ENCODE data around the gene MMP11.
"Not testable (repeated sequence)": the region's sequence is repeated elsewhere in the genome, so short reads cannot be mapped to it uniquely, and the experiment has no call there.

Gene MMP11

GRCh38 chr22:23772649-23773473 lies at the start of gene MMP11:
TSS of gene MMP11 (plus strand) at chr22:23772849. CDS start at chr22:23772871, 22 bp downstream.
- peak within 1 kb of the TSS; percentile 77 for H3K4me3 ChIP-seq (ENCODE audit: low read length)
- H3K9ac ChIP-seq (ENCODE audit: low read length) = peak within 1 kb of the TSS; percentile 71
- H3K9me3 ChIP-seq (ENCODE audit: insufficient read depth, low read length) = no peaks in the 10 kb centered on the region
- peak within 1 kb of the TSS; percentile 83 for H2AFZ ChIP-seq (ENCODE audit: low read depth, low read length)
- H3K79me2 ChIP-seq (ENCODE audit: low read length) = peaks cover 3% of the 10 kb centered on the region; the same call in 1 of the 2 replicates
- H3K36me3 ChIP-seq (replicated peaks; ENCODE audit: low read depth, low read length) = no peaks in the 10 kb centered on the region
- peaks cover 34% of the 10 kb centered on the region for H3K4me1 ChIP-seq (ENCODE audit: low read length)
- H4K20me1 ChIP-seq (ENCODE audit: insufficient read depth, low read length) = no peaks in the 10 kb centered on the region
- H3K27me3 ChIP-seq (ENCODE audit: low read depth, low read length) = peaks cover 6% of the 10 kb centered on the region
- no peak for TF ChIP-seq EZH2phosphoT487 (IDR thresholded peaks at IDR 0.05; ENCODE audit: low read depth)
- TF ChIP-seq CTCF (IDR thresholded peaks at IDR 0.05; ENCODE audit: low read depth, low read length) = peak; percentile 27; the same call in 1 of the 2 replicates
- H3K4me2 ChIP-seq (ENCODE audit: low read length) = peak within 1 kb of the TSS; percentile 94
- no peak within 1 kb of the TSS for H3K27ac ChIP-seq (ENCODE audit: low read length)

GRCh38 chr22:23728108-23728507 lies 44.5 kb upstream of the MMP11 start:
- H3K79me2 ChIP-seq (ENCODE audit: low read length); H3K27me3 ChIP-seq (ENCODE audit: low read depth, low read length); H3K9me3 ChIP-seq (ENCODE audit: insufficient read depth, low read length); H3K4me3 ChIP-seq (ENCODE audit: low read length); H3K9ac ChIP-seq (ENCODE audit: low read length); H3K36me3 ChIP-seq (replicated peaks; ENCODE audit: low read depth, low read length); H4K20me1 ChIP-seq (ENCODE audit: insufficient read depth, low read length); H2AFZ ChIP-seq (ENCODE audit: low read depth, low read length); H3K27ac ChIP-seq (ENCODE audit: low read length): not testable (repeated sequence)
- Histone ChIP-seq H3K4me2 (ENCODE audit: low read length) (peak overlapping the region; percentile 5; the same call in 1 of the 2 replicates), H3K4me1 (ENCODE audit: low read length) (peaks cover 10% of the 10 kb centered on the region)

- Histone ChIP-seq H3K36me3 (replicated peaks; ENCODE audit: low read depth, low read length) (no peaks in the 10 kb centered on the region), H3K79me2 (ENCODE audit: low read length) (no peaks in the 10 kb centered on the region), H4K20me1 (ENCODE audit: insufficient read depth, low read length) (no peaks in the 10 kb centered on the region), H3K27me3 (ENCODE audit: low read depth, low read length) (no peaks in the 10 kb centered on the region), H3K4me1 (ENCODE audit: low read length) (no peaks in the 10 kb centered on the region), H3K4me3 (ENCODE audit: low read length) (no peak overlapping the region), H3K9ac (ENCODE audit: low read length) (no peak overlapping the region), H3K27ac (ENCODE audit: low read length) (no peak overlapping the region), H3K4me2 (ENCODE audit: low read length) (no peak overlapping the region), H2AFZ (ENCODE audit: low read depth, low read length) (no peak overlapping the region), H3K9me3 (ENCODE audit: insufficient read depth, low read length) (no peaks in the 10 kb centered on the region)
- no peak for TF ChIP-seq EZH2phosphoT487 (IDR thresholded peaks at IDR 0.05; ENCODE audit: low read depth)
- TF ChIP-seq CTCF (IDR thresholded peaks at IDR 0.05; ENCODE audit: low read depth, low read length) = no peak
Measured at GRCh38 chr22:23737696-23738095, 35.0 kb upstream of the MMP11 start.

- Histone ChIP-seq H3K27ac (ENCODE audit: low read length) (no peak overlapping the region), H4K20me1 (ENCODE audit: insufficient read depth, low read length) (no peaks in the 10 kb centered on the region), H3K4me2 (ENCODE audit: low read length) (no peak overlapping the region), H3K27me3 (ENCODE audit: low read depth, low read length) (no peaks in the 10 kb centered on the region), H3K36me3 (replicated peaks; ENCODE audit: low read depth, low read length) (peaks cover 7% of the 10 kb centered on the region), H3K4me3 (ENCODE audit: low read length) (no peak overlapping the region), H3K79me2 (ENCODE audit: low read length) (no peaks in the 10 kb centered on the region), H3K9me3 (ENCODE audit: insufficient read depth, low read length) (no peaks in the 10 kb centered on the region), H3K4me1 (ENCODE audit: low read length) (peaks cover 7% of the 10 kb centered on the region), H3K9ac (ENCODE audit: low read length) (no peak overlapping the region), H2AFZ (ENCODE audit: low read depth, low read length) (no peak overlapping the region)
- TF ChIP-seq EZH2phosphoT487 (IDR thresholded peaks at IDR 0.05; ENCODE audit: low read depth) (no peak), CTCF (IDR thresholded peaks at IDR 0.05; ENCODE audit: low read depth, low read length) (no peak)
Measured at GRCh38 chr22:23742505-23743264, 30.0 kb upstream of the MMP11 start.
